GM19395 (cell line): ENCODE data around the gene PLVAP.

Experiments
- ATAC-seq: cut with Tn5 transposase; IDR thresholded peaks from one replicate; pipeline ENCODE4 v1.9.1; 2021; ENCODE audit warnings: mild to moderate bottlenecking, moderate library complexity; ENCODE audit not compliant: unreplicated experiment

The PLVAP gene

DNA sequence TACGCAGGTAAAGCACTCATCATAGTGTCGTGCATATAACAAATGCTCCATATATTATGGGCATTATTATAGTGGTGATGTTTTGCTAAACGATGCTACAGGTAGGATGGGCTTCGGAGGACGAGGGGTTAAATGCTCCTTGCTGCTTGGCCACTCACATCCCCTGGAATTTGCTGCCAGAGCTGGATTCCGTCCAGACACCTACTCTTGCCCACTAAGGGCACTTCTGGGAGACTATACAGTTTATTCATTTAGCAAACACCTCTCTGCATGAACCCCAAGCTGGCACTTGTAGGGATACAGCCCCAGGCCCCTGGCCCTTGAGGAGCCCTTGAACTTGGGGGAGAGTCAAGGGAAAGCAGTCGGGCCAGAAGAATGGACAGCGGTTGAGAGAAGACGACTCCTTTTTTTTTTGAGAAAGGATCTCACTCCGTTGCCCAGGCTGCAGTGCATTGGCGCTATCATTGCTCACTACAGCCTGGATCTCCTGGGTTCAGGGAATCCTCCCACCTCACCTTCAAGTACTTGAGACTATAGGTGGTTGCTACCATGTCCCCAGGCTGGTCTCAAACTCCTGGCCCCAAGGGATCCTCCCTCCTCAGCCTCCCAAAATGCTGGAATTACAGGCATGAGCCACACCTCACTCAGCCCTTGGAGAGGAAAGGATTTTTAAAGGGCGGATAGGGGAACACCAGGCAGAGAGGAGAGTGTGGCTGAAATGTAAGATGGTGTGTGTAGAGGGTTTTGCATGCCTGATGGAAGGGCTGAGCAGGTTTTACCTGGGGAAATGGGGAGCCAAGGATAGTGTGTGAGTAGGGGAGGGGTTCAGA, 72.5 kb downstream of the PLVAP start:
- no peak for ATAC-seq

DNA sequence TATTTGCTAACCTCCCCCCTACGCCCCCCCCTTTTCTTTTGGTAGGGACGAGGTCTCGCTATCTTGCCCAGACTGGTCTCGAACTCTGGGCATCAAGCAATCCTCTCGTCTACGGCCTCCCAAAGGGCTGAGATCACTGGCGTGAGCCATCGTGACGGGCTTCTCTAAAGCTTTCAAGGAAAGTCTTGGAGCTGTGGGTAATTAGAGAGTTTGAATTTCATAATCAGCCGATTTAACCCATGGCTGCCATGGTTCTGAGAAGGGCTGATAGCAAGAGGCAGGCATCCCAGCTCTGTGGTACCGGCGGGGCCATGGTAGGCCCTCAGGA, 73.2 kb downstream of the PLVAP start:
- ATAC-seq, result no peak

DNA sequence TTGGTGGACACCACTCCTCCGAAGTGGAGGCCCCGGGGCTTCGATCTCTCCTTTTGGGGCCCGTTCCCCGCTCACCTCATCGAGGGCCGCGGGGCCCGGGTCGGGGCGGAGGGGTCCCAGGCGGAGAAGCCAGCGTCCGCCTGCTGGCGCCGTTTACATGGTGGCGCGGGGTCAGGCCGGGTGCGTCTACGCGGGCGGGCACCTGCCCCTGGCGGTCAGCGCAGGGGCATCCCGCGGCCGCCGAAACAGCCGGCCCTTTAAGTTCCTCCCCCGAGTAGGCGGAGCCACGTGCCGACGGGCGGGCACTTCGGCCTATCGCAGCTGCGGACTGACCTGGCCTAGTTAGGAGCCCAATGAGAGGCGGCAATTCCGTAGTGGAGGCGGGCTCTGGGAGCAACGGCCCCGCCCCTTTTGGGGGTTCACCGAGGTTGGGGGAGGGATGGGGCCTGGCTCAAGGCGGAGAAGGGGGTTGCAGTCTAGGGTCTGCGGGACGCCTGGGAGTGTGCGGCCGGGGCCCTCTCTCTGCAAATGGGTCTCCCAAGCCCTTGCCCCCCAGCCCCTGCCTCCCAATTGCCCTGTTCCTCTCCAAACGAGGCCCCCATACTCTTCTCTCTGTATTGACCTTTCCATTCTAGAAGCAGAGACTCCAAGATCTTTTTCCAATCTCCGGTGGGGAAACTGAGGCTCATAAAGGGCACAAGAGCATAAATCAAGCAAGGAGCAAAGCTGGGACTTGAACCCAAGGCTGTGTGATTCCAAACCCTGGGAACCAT, 73.8 kb downstream of the PLVAP start, which contains the start of gene ABHD8:
ABHD8 (minus strand) TSS at position 259 of the 773 bp plus-strand sequence. CDS start 1,809 bp downstream, outside the sequence.
- peak; percentile 59 for ATAC-seq

DNA sequence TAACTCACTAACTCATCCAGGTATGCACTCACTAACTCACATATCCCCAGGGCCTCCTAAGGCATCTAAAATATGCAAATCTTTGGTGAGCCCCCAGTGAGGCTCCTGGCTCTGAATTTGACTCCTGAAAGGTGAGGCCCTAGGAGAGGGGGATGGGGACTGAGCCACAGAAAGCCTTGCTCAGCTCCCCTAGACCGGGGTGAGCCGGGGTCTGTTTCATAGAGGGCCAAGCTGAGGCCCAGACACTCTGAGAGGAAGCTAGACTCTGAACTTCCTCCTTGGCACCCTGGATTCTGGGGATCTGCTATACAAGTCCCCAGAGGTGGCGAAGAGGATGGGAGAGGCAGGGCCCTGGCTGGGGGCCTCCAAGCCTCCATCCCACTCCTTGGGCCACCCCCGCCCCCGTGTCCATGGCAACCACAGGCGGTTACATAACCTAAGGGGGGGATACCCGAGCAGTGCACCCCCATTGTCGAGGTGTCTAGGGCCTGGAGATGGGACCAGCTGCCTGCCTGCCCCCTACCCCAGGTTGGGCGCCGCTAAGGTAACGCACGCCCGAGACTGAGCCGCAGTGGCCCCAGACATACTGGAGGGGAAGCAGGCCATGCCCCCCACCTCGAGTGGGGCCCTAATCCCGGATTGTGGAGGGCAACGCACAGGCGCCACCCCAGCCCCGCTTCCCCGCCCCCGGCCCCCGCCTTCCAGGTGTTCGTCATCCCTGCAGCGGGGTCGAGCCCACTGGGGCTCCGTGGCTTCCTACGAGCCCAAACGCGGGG, 74.6 kb downstream of the PLVAP start:
- no peak for ATAC-seq
